OCI-LY3 (cell line): ENCODE results near the gene P4HA2.

ENCODE experiments used
- H2AFZ ChIP-seq: fragments of 200-600, 300-600 bp; shearing (Covaris generic); 2 replicates; pipeline ENCODE4 v1.6.0; 2014; ENCODE audit warnings: antibody characterized with exemption, low read depth, low read length
- H3K27ac ChIP-seq: fragments of 200-600, 300-600 bp; sonication (generic); 2 replicates; pipeline ENCODE4 v1.5.1; 2014; ENCODE audit warnings: mild to moderate bottlenecking, low read length, moderate library complexity, mixed read lengths
- H3K27me3 ChIP-seq: fragments of 200-600, 300-600 bp; sonication (generic); 2 replicates; pipeline ENCODE4 v1.6.1; 2014; ENCODE audit warnings: low read depth, low read length, mixed read lengths
- H3K36me3 ChIP-seq: fragments of 200-600, 300-600 bp; sonication (generic); replicated peaks from 2 replicates; pipeline ENCODE3; 2014; ENCODE audit warnings: low read depth, low read length, mixed read lengths
- H3K4me1 ChIP-seq: fragments of 300-600, 200-600 bp; sonication (generic); 2 replicates; pipeline ENCODE4 v1.6.1; 2014; ENCODE audit warnings: low read length, mixed read lengths
- H3K4me2 ChIP-seq: fragments of 200-600, 300-600 bp; sonication (generic); 2 replicates; pipeline ENCODE4 v1.6.1; 2014; ENCODE audit warnings: low read length, mixed read lengths
- H3K4me3 ChIP-seq: fragments of 300-600, 200-600 bp; sonication (generic); 2 replicates; pipeline ENCODE4 v1.5.1; 2014; ENCODE audit warnings: antibody characterized with exemption, mild to moderate bottlenecking, low read length, moderate library complexity
- H3K79me2 ChIP-seq: fragments of 300-600, 200-600 bp; shearing (Covaris generic); 2 replicates; pipeline ENCODE4 v1.6.1; 2014; ENCODE audit warnings: mild to moderate bottlenecking, low read length, mixed read lengths
- H3K9ac ChIP-seq: fragments of 300-600, 200-600 bp; shearing (Covaris generic); 2 replicates; pipeline ENCODE4 v1.6.0; 2014; ENCODE audit warnings: mild to moderate bottlenecking, low read length, moderate library complexity
- H3K9me3 ChIP-seq: fragments of 200-600, 300-600 bp; shearing (Covaris generic); 2 replicates; pipeline ENCODE4 v1.6.1; 2014; ENCODE audit warnings: low read length, mixed read lengths; ENCODE audit not compliant: insufficient read depth
- H4K20me1 ChIP-seq: fragments of 200-600, 300-600 bp; sonication (generic); 2 replicates; pipeline ENCODE4 v1.6.1; 2016; ENCODE audit warnings: low read length, mixed read lengths; ENCODE audit not compliant: insufficient read depth
- CTCF ChIP-seq: fragments of 200-600, 300-600 bp; sonication (generic); IDR thresholded peaks from 2 replicates; pipeline ENCODE4 v1.5.1; 2014; ENCODE audit warnings: antibody characterized with exemption, low read length, low read depth
- EZH2phosphoT487 ChIP-seq: fragments of 200-600 bp; shearing (Covaris generic); IDR thresholded peaks from 2 replicates; pipeline ENCODE4 v1.6.1; 2018; ENCODE audit warnings: antibody characterized with exemption, mixed run types, low read depth

Gene P4HA2

GRCh38 chr5:132271251-132272246 lies 43.9 kb upstream of the P4HA2 start:
- peaks cover 21% of the 10 kb centered on the region for H3K4me1 ChIP-seq
- no peak overlapping the region for H3K4me2 ChIP-seq
- no peaks in the 10 kb centered on the region for H4K20me1 ChIP-seq
- no peak overlapping the region for H3K27ac ChIP-seq
- H3K4me3 ChIP-seq = no peak overlapping the region
- H3K9me3 ChIP-seq = no peaks in the 10 kb centered on the region
- no peak for TF ChIP-seq CTCF
- no peak for TF ChIP-seq EZH2phosphoT487
- H2AFZ ChIP-seq = no peak overlapping the region
- no peaks in the 10 kb centered on the region; the same call in 1 of the 2 replicates for H3K27me3 ChIP-seq
- no peaks in the 10 kb centered on the region for H3K36me3 ChIP-seq
- no peaks in the 10 kb centered on the region for H3K79me2 ChIP-seq
- no peak overlapping the region for H3K9ac ChIP-seq

- Histone ChIP-seq H3K4me1 (peaks cover 21% of the 10 kb centered on the region), H3K9ac (no peak overlapping the region), H4K20me1 (no peaks in the 10 kb centered on the region), H3K4me2 (no peak overlapping the region), H3K4me3 (no peak overlapping the region), H3K27me3 (no peaks in the 10 kb centered on the region; the same call in 1 of the 2 replicates), H2AFZ (no peak overlapping the region), H3K36me3 (no peaks in the 10 kb centered on the region), H3K79me2 (no peaks in the 10 kb centered on the region), H3K9me3 (no peaks in the 10 kb centered on the region), H3K27ac (no peak overlapping the region)
- TF ChIP-seq EZH2phosphoT487 = no peak
Observed at GRCh38 chr5:132270706-132271105, 43.1 kb upstream of the P4HA2 start.

GRCh38 chr5:132270335-132270665 lies 42.6 kb upstream of the P4HA2 start:
- Histone ChIP-seq H3K27ac (no peak overlapping the region), H3K79me2 (no peaks in the 10 kb centered on the region), H3K4me2 (no peak overlapping the region), H3K27me3 (no peaks in the 10 kb centered on the region; the same call in 1 of the 2 replicates), H3K9me3 (no peaks in the 10 kb centered on the region), H3K4me3 (no peak overlapping the region), H3K9ac (no peak overlapping the region), H3K36me3 (no peaks in the 10 kb centered on the region), H3K4me1 (peaks cover 21% of the 10 kb centered on the region), H2AFZ (no peak overlapping the region), H4K20me1 (no peaks in the 10 kb centered on the region)
- TF ChIP-seq CTCF (no peak), EZH2phosphoT487 (no peak)

- TF ChIP-seq EZH2phosphoT487 = no peak
- TF ChIP-seq CTCF = no peak
- H3K27ac ChIP-seq = no peak overlapping the region
- no peaks in the 10 kb centered on the region for H3K79me2 ChIP-seq
- no peaks in the 10 kb centered on the region for H3K36me3 ChIP-seq
- H3K4me1 ChIP-seq = peaks cover 21% of the 10 kb centered on the region
- H2AFZ ChIP-seq = no peak overlapping the region
- no peak overlapping the region for H3K4me3 ChIP-seq
- no peak overlapping the region for H3K9ac ChIP-seq
- no peaks in the 10 kb centered on the region; the same call in 1 of the 2 replicates for H3K27me3 ChIP-seq
- no peaks in the 10 kb centered on the region for H3K9me3 ChIP-seq
- H3K4me2 ChIP-seq = no peak overlapping the region
- H4K20me1 ChIP-seq = no peaks in the 10 kb centered on the region
Observed at GRCh38 chr5:132269635-132270334, 42.1 kb upstream of the P4HA2 start.
